NT2/D1 (cell line): Measurements from ENCODE around the gene FRK.

ENCODE experiments used
- SUZ12 ChIP-seq: IDR thresholded peaks from 2 replicates; pipeline ENCODE4 v1.6.1; 2011; ENCODE audit not compliant: insufficient read length, insufficient read depth; ENCODE audit errors: extremely low read depth
- YY1 ChIP-seq: IDR thresholded peaks from 2 replicates; pipeline ENCODE4 v1.6.1; 2011; ENCODE audit not compliant: insufficient read length, insufficient read depth
- ZNF274 ChIP-seq: IDR thresholded peaks from 2 replicates; pipeline ENCODE4 v1.6.1; 2011; ENCODE audit warnings: mild to moderate bottlenecking, low read depth, low read length

- no peak for TF ChIP-seq YY1
- no peak for TF ChIP-seq ZNF274
- TF ChIP-seq SUZ12: no peak
Measured at GRCh38 chr6:116064666-116065065, 4.0 kb upstream of the FRK start.
